GM19035 (cell line): ENCODE data around the gene RNASE8.
"Not testable (repeated sequence)": the region's sequence is repeated elsewhere in the genome, so short reads cannot be mapped to it uniquely, and the experiment has no call there.

ENCODE experiments used
- ATAC-seq: cut with Tn5 transposase; IDR thresholded peaks from one replicate; pipeline ENCODE4 v1.9.1; 2021; ENCODE audit not compliant: unreplicated experiment

Gene RNASE8

GRCh38 chr14:21029917-21030316, 27.7 kb upstream of the RNASE8 start, which contains the start of gene TPPP2:
Gene TPPP2, plus strand, starts transcription at chr14:21030217. Its CDS starts 365 bp downstream, at chr14:21030582.
- no peak for ATAC-seq

DNA sequence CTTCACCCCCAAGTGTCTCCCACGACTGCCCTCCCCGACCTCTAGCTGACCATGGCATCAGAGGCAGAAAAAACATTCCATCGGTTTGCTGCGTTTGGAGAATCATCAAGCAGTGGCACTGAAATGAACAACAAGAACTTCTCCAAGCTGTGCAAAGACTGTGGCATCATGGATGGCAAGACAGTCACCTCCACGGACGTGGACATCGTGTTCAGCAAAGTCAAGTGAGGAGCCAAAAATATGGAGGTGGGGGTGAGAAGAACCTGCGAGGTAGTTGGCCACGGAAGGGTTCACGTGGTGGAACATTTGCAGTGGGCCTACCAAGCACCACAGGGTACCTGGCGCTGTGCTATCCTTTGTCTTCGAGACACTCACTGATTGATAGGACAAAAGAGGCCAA, 27.1 kb upstream of the RNASE8 start:
- ATAC-seq = no peak

- no peak for ATAC-seq
These were observed 25.1 kb upstream of the RNASE8 start for GRCh38 chr14:21032326-21033132.

DNA sequence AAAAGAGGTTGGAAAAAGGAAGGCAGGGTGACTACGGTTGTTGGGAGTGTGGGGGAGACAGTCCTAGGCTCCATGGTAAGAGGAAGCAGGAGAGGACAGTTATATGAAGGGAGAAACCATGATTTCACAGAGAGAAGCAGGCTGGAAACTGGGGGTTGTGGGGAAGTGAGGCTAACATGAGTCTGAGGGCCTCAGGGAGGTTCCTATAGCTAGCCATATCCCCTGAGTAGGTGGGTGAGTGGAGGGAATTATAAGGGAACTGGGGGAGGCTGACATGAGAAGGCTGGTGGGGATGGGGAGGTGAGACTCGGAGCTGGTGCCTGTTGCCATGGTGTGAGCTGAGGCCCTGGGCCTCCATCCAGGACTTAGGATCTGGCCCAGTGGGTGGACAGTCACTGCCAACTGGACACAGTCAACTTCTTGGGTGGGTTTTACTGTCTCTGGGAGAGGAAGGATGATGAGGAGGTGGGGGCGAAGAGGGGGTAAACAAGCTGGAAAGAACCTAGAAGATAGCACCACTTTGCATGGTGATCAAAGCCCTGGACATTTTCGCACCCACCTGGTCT, 24.4 kb upstream of the RNASE8 start:
- ATAC-seq = no peak

DNA sequence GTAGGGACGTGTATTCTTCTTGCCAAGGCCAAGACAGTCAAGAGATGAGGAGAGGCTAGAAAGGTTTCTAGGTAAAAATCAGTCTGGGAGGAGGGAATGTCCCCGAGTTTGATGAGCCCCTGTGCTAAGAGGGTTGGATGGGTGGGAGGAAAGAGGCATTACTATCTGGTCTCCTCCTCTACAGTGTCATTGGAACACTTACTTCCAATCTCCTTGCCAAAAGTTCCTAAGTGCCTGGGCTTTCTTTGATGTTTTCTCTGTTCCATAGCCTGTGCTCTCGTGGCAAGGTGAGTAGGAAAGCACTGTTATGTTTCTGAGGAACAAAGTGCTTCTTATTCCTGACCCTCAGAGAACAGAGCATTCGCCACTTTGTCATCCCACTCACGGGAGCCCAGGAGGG, 22.9 kb upstream of the RNASE8 start, which contains the start of gene RNASE13:
RNASE13 (minus strand) TSS at position 101 of the 400 bp plus-strand sequence. CDS start 519 bp downstream, outside the sequence.
- no peak for ATAC-seq

GRCh38 chr14:21036751-21037150, 20.9 kb upstream of the RNASE8 start:
- ATAC-seq = no peak

DNA sequence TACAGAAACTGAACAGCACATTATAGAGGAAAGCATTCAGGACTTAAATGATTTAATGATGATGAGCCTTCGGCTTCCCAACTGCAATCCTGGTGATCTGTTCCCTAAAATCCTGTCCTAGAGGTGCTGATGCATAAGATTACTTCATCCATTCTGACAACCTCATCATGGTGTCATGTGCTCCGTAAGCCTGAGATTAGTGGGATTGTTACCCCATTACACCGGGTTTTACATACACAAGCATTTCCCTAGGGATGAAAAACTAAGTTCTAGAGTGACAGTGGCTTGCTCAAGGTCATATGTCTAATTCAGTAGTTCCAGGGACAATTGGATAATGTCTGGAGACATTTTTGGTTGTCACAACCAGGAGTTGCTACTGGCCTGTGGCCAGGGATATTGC, 20.5 kb upstream of the RNASE8 start:
- ATAC-seq = no peak

DNA sequence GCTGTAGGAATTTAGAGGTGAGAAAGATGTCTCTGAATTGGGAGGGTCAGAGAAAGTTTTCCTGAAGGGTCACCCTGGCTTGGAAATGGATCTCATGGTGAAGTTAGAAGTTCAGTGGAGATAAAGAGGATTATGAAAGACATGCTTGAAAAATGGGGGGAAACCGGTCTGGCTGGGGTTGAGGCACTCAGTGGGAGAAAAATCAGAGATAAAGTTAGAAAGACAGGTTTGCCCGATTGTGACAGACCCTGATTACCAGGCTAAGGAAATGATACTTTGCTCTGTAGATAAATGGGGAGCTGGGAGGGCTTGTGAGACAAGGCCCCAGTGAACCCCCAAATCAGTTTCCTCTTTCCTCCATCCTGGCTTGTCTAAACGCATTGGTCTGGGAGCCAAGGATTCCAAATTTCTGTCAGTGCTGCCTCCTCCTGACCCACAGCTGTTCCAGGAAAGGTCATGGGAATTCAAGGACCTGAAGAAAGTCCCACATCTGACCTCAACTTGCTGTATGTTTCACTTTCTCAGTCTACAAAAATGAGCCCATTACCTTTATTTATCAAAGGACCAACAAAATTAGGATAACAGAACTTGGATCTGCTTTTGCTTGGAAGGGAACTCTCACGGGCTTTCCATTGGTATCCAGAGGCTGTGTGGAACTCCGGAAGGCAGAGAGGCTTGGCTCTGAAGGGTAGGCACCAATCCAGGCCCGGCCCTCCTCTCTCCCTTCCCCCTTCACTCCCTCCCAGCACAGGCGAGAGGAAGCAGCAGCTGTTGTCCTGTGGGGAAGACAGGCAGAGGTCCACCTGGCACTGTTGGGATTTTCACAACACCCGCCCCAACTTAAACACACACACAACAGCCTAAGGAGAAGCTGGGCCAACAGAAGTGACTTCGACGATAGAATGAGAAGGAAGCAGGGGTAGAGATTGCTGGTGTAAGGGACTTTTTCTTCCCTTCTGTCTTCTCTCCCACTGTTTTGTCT, 18.9 kb upstream of the RNASE8 start:
- no peak for ATAC-seq

DNA sequence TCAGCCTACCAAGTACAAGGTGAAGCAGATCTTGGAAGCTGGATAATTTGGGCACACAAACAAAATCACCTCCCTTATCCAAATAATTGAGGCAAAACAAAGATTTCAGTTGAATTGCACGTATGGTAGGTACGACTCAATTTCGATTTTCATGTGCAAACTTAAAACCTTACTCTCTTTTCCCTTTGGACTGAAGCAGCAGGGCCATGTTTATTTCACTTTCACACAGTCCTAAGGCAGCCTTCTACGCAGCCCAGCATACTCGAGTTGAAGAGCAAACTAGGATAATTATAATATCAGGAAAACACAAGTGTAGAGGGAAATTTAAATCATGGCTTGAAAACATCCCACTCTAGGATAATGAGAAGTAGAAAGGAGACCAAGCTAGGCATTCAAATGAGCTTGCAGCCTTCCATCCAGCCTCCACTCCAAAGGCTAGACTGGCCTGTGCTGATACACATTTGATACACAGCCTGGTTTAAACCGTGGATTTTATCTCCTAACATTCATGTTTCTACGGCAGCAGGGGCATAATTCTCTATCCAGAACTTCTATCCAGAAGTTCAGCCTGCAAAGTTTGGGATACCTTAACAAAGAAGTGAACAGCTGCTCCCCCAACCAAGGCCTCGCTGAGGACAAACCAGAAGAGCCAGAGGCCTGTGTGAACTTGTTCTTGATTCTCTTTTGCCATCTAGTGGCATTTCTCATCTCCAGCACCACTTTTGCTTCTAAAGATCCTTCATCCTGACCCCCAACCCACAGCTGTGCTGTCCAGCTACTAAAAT, 17.8 kb upstream of the RNASE8 start:
- no peak for ATAC-seq

GRCh38 chr14:21040370-21040925, 17.2 kb upstream of the RNASE8 start:
- no peak for ATAC-seq

DNA sequence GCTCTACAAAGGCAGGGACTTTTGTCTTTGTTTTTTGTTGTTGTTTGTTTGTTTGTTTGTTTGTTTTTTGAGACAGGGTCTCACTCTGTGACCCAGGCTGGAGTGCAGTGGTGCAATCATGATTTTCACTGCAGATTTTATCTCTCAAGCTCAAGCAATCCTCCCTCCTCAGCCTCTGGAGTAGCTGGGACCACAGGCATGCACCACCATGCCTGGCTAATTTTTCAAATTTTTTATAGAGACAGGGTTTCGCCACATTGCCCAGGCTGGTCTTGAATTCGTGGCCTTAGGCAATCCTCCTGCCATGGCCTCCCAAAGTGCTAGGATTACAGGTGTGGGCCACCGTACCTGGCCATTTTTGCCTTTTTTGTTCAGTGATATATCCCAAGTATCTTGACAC, 16.7 kb upstream of the RNASE8 start:
- not testable (repeated sequence) for ATAC-seq

- ATAC-seq = no peak
These were observed 15.8 kb upstream of the RNASE8 start, which contains the start of gene RNASE7 for GRCh38 chr14:21041676-21042433. Gene RNASE7, plus strand, starts transcription at chr14:21042362. Its CDS starts 631 bp downstream, at chr14:21042993.

DNA sequence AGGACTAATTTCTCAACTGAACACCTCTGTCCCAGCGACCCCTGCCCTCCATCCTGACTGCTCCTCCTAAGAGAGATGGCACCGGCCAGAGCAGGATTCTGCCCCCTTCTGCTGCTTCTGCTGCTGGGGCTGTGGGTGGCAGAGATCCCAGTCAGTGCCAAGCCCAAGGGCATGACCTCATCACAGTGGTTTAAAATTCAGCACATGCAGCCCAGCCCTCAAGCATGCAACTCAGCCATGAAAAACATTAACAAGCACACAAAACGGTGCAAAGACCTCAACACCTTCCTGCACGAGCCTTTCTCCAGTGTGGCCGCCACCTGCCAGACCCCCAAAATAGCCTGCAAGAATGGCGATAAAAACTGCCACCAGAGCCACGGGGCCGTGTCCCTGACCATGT, 14.7 kb upstream of the RNASE8 start:
- no peak for ATAC-seq

- ATAC-seq = no peak
These were observed 14.1 kb upstream of the RNASE8 start for GRCh38 chr14:21043387-21043973.

DNA sequence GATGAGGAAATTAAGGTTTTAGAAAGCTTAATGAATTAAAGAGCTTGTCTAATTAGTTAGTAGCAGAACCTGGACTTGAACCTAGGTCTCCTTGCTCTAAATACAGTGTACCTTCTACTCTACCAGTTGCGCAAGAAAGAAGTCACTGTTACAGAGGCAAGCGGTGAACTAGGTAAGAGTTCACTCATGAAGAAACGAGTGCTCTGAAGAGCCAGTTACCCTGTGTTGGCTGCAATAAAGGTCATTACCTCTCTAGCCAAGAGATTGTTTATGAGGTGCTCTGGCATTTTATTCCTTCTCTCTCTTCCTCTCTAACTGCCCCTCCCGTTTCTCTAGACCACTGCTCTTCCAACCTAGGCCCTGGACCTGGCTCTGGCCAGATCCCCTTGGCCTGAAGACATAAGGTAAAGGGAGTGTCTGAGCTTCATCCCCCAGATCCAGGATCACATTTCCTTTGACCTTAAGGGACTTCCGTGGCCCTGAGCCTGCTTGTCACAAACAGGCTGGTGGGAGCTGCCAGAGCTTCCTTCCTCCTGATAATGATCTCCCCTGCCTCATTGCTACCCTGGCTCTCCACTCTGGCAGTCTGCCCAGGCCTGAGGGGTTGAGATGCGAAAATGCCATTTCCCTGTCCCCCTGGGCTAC, 13.5 kb upstream of the RNASE8 start:
- ATAC-seq = no peak

- ATAC-seq = no peak
These were observed 10.2 kb upstream of the RNASE8 start for GRCh38 chr14:21047378-21047781.

DNA sequence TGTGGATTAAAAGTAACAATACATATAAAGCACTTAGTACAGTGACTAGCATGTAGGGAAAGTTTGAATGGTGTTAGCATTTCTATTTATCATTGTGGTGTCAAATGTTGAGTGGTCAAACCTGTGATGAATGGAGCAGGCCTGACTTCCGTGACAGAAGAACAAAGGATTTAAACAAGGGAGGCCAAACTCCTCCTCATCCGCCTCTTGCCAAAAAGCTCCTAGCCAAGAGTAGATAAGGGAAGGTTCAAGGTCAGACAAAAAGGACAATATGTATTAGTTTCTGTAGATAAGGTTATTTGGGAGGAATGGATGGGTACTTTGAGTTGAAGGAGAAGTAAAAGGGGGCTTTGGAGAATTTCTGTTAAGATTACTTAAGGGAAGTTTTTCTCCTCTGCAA, 9.0 kb upstream of the RNASE8 start:
- ATAC-seq = no peak

- ATAC-seq = no peak
These were observed 8.3 kb upstream of the RNASE8 start for GRCh38 chr14:21049271-21049673.
